Natural killer cell treated with Interleukin-12 subunit alpha and Interleukin-12 subunit beta and Interleukin-15 and Interleukin-18, amount 100 ng/mL, for 72 hours (primary cell): Measurements from ENCODE around the gene MT1B. TPM values are rescaled to one million over a fixed set of nuclear protein-coding genes. Genes with fewer than 3 reads are reported as not detected.

Source experiments
- ATAC-seq, 2 donors: fragments of 150-1000 bp; cut with Tn5 transposase in 1 of 2; sonication (Bioruptor Pico), chemical (Tn5 transposase) in 1 of 2; 2 replicates each; pipeline ENCODE4 v1.10.0; 2021
- DNase-seq: peaks from one replicate; pipeline ENCODE4 v3.0.0; 2022; ENCODE audit warnings: low spot score
- H3K27ac Mint-ChIP-seq, 2 donors: 1 replicate in 1 of 2; 2 replicates in 1 of 2; pipeline ENCODE4 v1.8.0; 2022; ENCODE audit warnings: mixed read lengths in 2 of 2, mild to moderate bottlenecking in 1 of 2, moderate library complexity in 1 of 2
- H3K27me3 Mint-ChIP-seq, 2 donors: 1 replicate in 1 of 2; 2 replicates in 1 of 2; pipeline ENCODE4 v1.8.0; 2022; ENCODE audit warnings: mixed read lengths in 2 of 2
- H3K36me3 Mint-ChIP-seq: one replicate; pipeline ENCODE4 v1.8.0; 2022; ENCODE audit warnings: mixed read lengths
- H3K4me1 Mint-ChIP-seq, 2 donors: 1 replicate in 1 of 2; 2 replicates in 1 of 2; pipeline ENCODE4 v1.8.0; 2022; ENCODE audit warnings: low read depth in 2 of 2, mixed read lengths in 2 of 2, mild to moderate bottlenecking in 1 of 2
- H3K4me3 Mint-ChIP-seq: one replicate; pipeline ENCODE4 v1.8.0; 2022; ENCODE audit warnings: mixed read lengths
- H3K9me3 Mint-ChIP-seq: 2 replicates; pipeline ENCODE4 v1.8.0; 2022; ENCODE audit warnings: mixed read lengths
- total RNA-seq, 2 donors: library from RNA; stranded (reverse); gene quantifications; one replicate each; pipeline ENCODE4 v1.2.3, GENCODE V29; 2022

MT1B gene
- total RNA-seq, 2 donors from 2014 or later = not detected

DNA sequence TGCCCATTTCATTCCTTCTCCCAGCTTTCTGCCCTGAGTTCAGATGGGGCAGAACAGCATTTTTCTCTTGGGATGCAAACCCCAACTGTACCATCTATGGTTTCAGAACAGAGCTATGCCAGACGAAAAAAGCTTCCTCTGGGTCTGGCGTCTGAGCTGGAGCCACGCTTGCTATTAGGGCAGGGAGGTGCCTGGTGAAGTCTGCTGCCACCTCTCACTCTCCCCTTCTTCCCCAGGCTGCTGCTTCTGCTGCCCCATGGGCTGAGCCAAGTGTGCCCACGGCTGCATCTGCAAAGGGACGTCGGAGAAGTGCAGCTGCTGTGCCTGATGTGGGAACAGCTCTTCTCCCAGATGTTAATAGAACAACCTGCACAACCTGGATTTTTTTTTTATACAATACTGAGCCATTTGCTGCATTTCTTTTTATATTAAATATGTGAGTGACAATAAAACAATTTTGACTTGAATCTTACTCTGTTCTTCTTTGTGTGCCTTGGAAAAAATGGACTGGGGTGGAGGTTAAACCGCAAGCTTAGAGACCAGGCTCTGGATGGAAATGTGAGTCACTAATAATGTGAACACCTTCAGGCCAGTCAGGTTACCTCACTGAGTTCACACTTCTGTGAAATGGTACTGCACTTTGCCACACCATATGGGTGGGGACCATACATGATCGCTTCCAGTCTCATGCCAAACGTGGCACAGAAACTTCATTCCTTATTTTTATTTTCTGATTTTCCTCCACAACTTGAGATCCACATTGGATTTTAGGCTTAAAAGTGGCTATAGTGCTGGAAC, 14.9 kb upstream of the MT1B start:
- Mint-ChIP-seq H3K27me3 (peaks cover 51 to 70% of the 10 kb centered on the region in 2 donors), H3K27ac (no peak overlapping the region), H3K9me3 (no peaks in the 10 kb centered on the region), H3K4me3 (no peak overlapping the region), H3K4me1 (peaks cover 15 to 30% of the 10 kb centered on the region in 2 donors), H3K36me3 (no peaks in the 10 kb centered on the region)
- DNase-seq = no peak
- no peak for ATAC-seq

GRCh38 chr16:56637814-56638750, 13.6 kb upstream of the MT1B start, which contains the start of gene MT1A:
Gene MT1A (plus strand): TSS chr16:56638666. CDS start chr16:56638739, 73 bp downstream.
- peak; percentile 64 to 82 for ATAC-seq
- H3K9me3 Mint-ChIP-seq = no peaks in the 10 kb centered on the region
- H3K4me1 Mint-ChIP-seq = peaks cover 26 to 35% of the 10 kb centered on the region in 2 donors
- H3K4me3 Mint-ChIP-seq = peak within 1 kb of the TSS; percentile 61
- peaks cover 48 to 66% of the 10 kb centered on the region in 2 donors for H3K27me3 Mint-ChIP-seq
- H3K36me3 Mint-ChIP-seq = no peaks in the 10 kb centered on the region
- no peak within 1 kb of the TSS for H3K27ac Mint-ChIP-seq
- DNase-seq = peak; percentile 78

DNA sequence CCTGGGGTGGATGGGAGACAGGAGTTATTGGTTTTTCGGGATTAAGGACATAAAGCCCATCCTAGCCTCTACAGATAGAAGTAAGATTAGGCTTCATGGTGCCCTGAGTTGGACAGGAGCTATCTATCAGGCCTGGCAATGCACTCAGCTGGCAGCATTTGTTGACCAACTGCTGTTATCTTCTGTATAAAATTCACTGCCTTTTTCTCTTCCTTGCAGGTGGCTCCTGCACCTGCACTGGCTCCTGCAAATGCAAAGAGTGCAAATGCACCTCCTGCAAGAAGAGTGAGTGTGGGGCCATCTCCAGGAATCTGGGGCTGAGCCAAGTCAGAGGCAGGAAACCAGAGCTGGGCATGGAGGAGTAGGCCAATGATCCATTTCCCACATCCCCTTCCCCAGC, 12.6 kb upstream of the MT1B start:
- no peaks in the 10 kb centered on the region for H3K9me3 Mint-ChIP-seq
- DNase-seq (no peak), ATAC-seq (no peak)
- H3K27ac Mint-ChIP-seq = no peak overlapping the region
- H3K4me1 Mint-ChIP-seq = peaks cover 31 to 41% of the 10 kb centered on the region in 2 donors
- no peak overlapping the region for H3K4me3 Mint-ChIP-seq
- H3K27me3 Mint-ChIP-seq = peaks cover 41 to 58% of the 10 kb centered on the region in 2 donors
- no peaks in the 10 kb centered on the region for H3K36me3 Mint-ChIP-seq

DNA sequence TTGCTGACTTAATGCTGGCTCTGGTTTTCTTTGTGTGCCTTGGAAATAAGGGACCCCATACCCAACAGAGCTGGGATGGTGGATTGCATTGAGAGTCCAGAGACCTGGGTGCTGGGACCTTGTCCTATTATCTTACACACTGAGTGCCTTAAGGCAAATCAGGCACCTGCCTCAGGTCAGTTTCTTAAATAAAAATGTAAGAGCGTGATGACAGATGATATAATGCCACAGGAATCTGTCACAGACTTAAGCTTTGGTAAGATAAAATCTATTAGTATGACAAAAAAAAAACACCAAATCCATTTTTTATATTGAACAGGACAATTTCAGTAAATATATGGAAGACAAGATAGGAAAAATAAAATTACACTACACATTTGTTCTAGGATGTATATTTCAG, 11.6 kb upstream of the MT1B start:
- Mint-ChIP-seq H3K36me3 (no peaks in the 10 kb centered on the region), H3K27me3 (peaks cover 36 to 58% of the 10 kb centered on the region in 2 donors), H3K27ac (no peak overlapping the region), H3K4me3 (no peak overlapping the region), H3K4me1 (peaks cover 31 to 38% of the 10 kb centered on the region in 2 donors), H3K9me3 (no peaks in the 10 kb centered on the region)
- DNase-seq = no peak
- ATAC-seq = no peak

- H3K36me3 Mint-ChIP-seq = no peaks in the 10 kb centered on the region
- no peak overlapping the region for H3K27ac Mint-ChIP-seq
- DNase-seq = no peak
- H3K4me1 Mint-ChIP-seq = peaks cover 25 to 37% of the 10 kb centered on the region in 2 donors
- no peak overlapping the region for H3K4me3 Mint-ChIP-seq
- no peak for ATAC-seq
- H3K9me3 Mint-ChIP-seq = no peaks in the 10 kb centered on the region
- H3K27me3 Mint-ChIP-seq = peaks cover 31 to 59% of the 10 kb centered on the region in 2 donors
These were observed 10.5 kb upstream of the MT1B start for GRCh38 chr16:56641166-56641565.

GRCh38 chr16:56643080-56643778, 8.5 kb upstream of the MT1B start:
- no peaks in the 10 kb centered on the region for H3K36me3 Mint-ChIP-seq
- ATAC-seq (peak; percentile 99 to 100), DNase-seq (peak; percentile 90)
- no peaks in the 10 kb centered on the region for H3K9me3 Mint-ChIP-seq
- H3K27me3 Mint-ChIP-seq = peaks cover 19 to 48% of the 10 kb centered on the region in 2 donors
- peak overlapping the region; percentile 65 for H3K4me3 Mint-ChIP-seq
- H3K4me1 Mint-ChIP-seq = peaks cover 20 to 27% of the 10 kb centered on the region in 2 donors
- no peak overlapping the region for H3K27ac Mint-ChIP-seq

DNA sequence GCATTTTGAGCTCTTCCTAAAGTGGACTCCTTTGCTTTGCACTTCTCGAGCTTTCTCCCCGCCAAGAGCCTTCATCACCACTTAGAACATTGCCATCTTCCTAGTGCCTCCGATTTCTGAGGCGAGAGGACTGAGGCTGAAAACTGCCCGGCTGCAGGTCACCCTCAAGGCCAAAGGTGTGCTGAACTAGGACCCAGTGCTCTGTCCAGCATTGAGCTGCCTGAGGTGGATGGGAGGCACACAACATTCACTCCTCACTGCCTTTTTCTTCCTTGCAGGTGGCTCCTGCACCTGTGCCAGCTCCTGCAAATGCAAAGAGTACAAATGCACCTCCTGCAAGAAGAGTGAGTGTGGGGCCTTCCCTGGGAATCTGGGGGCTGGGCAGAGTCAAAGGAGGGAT, 7.9 kb upstream of the MT1B start:
- H3K27ac Mint-ChIP-seq = no peak overlapping the region
- H3K27me3 Mint-ChIP-seq = peaks cover 19 to 48% of the 10 kb centered on the region in 2 donors
- peaks cover 20 to 23% of the 10 kb centered on the region in 2 donors for H3K4me1 Mint-ChIP-seq

DNA sequence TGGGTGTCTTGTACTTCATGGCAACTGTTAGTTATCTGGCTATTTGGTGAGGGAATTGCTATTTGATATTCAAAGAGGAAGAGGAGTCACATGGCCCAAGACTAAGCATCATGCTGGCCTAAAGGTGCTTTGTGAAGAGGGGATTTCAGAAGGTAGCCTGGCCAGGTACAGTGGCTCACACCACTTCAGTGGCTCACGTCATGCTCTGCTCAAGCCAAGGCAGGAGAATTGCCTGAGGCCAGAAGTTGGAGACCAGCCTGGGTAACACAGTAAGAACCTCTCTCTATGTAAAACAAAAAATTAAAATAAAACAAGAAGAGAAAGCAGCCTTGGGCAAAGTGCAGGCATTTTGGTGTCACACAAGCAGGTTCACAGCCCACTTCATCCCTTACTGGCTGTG, 6.4 kb upstream of the MT1B start:
- Mint-ChIP-seq H3K9me3 (no peaks in the 10 kb centered on the region), H3K4me3 (no peak overlapping the region), H3K4me1 (peaks cover 20 to 22% of the 10 kb centered on the region in 2 donors), H3K27ac (no peak overlapping the region), H3K36me3 (no peaks in the 10 kb centered on the region), H3K27me3 (peaks cover 19 to 42% of the 10 kb centered on the region in 2 donors)
- ATAC-seq (no peak), DNase-seq (no peak)

More for the DNA sequence above, 7.9 kb upstream of the MT1B start:
- DNase-seq (no peak), ATAC-seq (no peak)
- no peaks in the 10 kb centered on the region for H3K36me3 Mint-ChIP-seq
- H3K4me3 Mint-ChIP-seq = peak overlapping the region; percentile 65
- no peaks in the 10 kb centered on the region for H3K9me3 Mint-ChIP-seq

GRCh38 chr16:56645838-56646237, 5.8 kb upstream of the MT1B start:
- Mint-ChIP-seq H3K27ac (no peak overlapping the region), H3K4me1 (peaks cover 20 to 22% of the 10 kb centered on the region in 2 donors), H3K27me3 (peaks cover 19 to 37% of the 10 kb centered on the region in 2 donors), H3K4me3 (no peak overlapping the region), H3K36me3 (no peaks in the 10 kb centered on the region), H3K9me3 (no peaks in the 10 kb centered on the region)
- DNase-seq = no peak
- no peak for ATAC-seq

- H3K27ac Mint-ChIP-seq = no peak overlapping the region
- H3K27me3 Mint-ChIP-seq = peaks cover 16 to 31% of the 10 kb centered on the region in 2 donors
- ATAC-seq = no peak
- H3K36me3 Mint-ChIP-seq = no peaks in the 10 kb centered on the region
- H3K4me1 Mint-ChIP-seq = peaks cover 10 to 11% of the 10 kb centered on the region in 2 donors
- DNase-seq = no peak
- no peaks in the 10 kb centered on the region for H3K9me3 Mint-ChIP-seq
- no peak overlapping the region for H3K4me3 Mint-ChIP-seq
These were observed 3.9 kb upstream of the MT1B start for GRCh38 chr16:56647641-56648431.

DNA sequence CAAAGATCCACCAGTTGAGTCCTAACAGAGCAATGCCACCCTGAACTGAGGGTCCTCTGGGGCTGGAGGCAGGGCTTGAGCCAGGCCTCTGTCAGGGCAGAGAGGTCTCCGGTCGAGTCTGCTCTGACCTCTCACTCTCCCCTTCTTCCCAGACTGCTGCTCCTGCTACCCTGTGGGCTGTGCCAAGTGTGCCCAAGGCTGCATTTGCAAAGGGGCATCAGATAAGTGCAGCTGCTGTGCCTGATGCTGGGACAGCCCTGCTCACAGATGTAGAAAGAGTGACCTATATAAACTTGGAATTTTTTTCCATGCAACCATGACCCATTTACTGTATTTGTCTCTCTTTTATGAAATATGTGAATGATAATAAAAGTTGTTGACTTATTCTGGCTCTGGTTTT, 2.4 kb upstream of the MT1B start:
- no peak overlapping the region for H3K4me3 Mint-ChIP-seq
- H3K27me3 Mint-ChIP-seq = peaks cover 17 to 25% of the 10 kb centered on the region in 2 donors

GRCh38 chr16:56649820-56650219, 1.9 kb upstream of the MT1B start:
- Mint-ChIP-seq H3K27me3 (peaks cover 17 to 20% of the 10 kb centered on the region in 2 donors), H3K9me3 (no peaks in the 10 kb centered on the region), H3K4me1 (no peaks in the 10 kb centered on the region), H3K36me3 (no peaks in the 10 kb centered on the region), H3K27ac (no peak overlapping the region), H3K4me3 (no peak overlapping the region)
- ATAC-seq (no peak), DNase-seq (no peak)

More for the DNA sequence above, 2.4 kb upstream of the MT1B start:
- no peaks in the 10 kb centered on the region for H3K9me3 Mint-ChIP-seq
- peaks cover under 1 to 1% of the 10 kb centered on the region in 2 donors for H3K4me1 Mint-ChIP-seq
- ATAC-seq (no peak), DNase-seq (no peak)
- no peaks in the 10 kb centered on the region for H3K36me3 Mint-ChIP-seq
- H3K27ac Mint-ChIP-seq = peak overlapping the region in 1 of 2 donors; percentile 54
